Stomach (tissue), 4 donors: ENCODE data around the gene RASA3.

Experiments used
- CTCF ChIP-seq, 7 experiments: fragments of 450-650 bp in 4 of 7; fragments of 200-600 bp in 3 of 7; sonication (generic) in 3 of 7; IDR thresholded peaks; one replicate each; pipeline ENCODE4 v1.5.1; 2016 to 2019; ENCODE audit warnings: antibody characterized with exemption in 7 of 7, control low read depth in 2 of 7, mild to moderate bottlenecking in 1 of 7
- EP300 ChIP-seq: sonication (generic); formaldehyde crosslinking; IDR thresholded peaks from one replicate; pipeline ENCODE4 v1.6.1; 2017; ENCODE audit warnings: antibody characterized with exemption
- POLR2A ChIP-seq, 4 donors: fragments of 450-650 bp; IDR thresholded peaks; one replicate each; pipeline ENCODE4 v1.6.1; 2016; ENCODE audit warnings: antibody characterized with exemption in 4 of 4, control low read depth in 2 of 4, mild to moderate bottlenecking in 1 of 4, moderate library complexity in 1 of 4
- POLR2AphosphoS5 ChIP-seq, 3 donors: sonication (generic); formaldehyde crosslinking; IDR thresholded peaks; one replicate each; pipeline ENCODE4 v1.6.1; 2016; ENCODE audit warnings: antibody characterized with exemption in 3 of 3

DNA sequence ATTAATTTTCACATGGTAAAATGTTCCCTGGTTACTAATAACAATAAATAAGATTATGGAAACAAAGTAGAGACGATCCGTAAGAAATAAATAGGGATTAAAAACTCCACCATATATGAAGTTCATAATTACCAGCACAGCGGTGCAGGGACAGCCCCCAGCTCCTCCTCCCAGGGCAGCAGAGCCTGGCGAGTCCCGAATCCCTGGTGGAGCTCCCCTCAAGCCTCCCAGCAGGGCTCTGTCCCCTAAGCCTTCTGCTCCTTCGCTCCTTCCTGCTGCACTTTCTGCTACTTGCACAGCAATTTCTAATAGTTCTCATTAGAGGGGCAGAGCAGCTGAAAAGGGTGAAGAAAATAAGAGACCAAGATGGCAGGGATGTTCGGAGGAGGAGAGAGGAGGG lies 43.6 kb downstream of the RASA3 start:
- TF ChIP-seq CTCF (IDR thresholded peaks at IDR 0.05): no peak
- no peak for TF ChIP-seq POLR2A (IDR thresholded peaks at IDR 0.05)
- no peak for TF ChIP-seq POLR2AphosphoS5 (IDR thresholded peaks at IDR 0.05)
- TF ChIP-seq EP300: no peak
